NCI-H2171 (cell line): ENCODE measurements around the gene DEGS2.

Experiments used
- DNase-seq: peaks from one replicate; lab custom pipeline; 2025; lab: John Stamatoyannopoulos, UW

DEGS2 gene

DNA sequence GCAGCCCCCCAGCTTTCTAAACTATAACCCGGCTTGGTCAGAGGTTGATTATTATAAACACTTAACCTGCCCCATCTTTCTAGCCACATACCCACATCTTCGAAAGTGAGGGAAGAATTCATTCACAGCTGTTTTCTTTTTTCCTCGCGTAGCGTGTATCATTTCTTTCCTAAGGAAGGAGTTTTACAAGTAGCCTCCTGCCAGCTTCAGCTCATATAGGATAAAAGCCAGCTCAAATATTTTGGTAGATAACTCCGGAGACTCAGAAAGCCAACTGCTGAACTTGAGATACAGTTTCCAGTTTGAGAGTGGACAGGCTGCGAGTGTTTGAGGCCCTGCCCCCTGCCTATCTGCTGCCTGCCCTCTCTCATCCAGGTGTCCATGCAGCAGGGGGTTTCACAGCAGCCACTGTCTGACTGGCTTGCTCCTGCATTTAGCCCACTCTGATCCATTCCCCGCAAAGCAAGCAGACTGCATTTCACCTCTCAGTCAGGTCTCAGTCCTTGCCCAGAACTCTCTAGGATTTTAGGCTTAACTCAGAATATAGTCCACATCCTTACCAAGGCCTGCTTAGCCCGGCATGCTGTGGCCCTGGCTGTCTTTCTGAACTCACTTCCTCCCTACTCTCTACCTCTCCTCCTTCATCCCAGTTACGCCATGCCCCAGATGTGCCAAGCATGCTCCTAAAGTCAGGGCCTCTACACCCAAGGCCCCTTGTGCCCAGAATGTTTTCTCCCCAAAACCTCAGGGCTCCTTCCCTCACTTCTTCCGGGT is 47.3 kb downstream of the DEGS2 start:
- no peak for DNase-seq

DNA sequence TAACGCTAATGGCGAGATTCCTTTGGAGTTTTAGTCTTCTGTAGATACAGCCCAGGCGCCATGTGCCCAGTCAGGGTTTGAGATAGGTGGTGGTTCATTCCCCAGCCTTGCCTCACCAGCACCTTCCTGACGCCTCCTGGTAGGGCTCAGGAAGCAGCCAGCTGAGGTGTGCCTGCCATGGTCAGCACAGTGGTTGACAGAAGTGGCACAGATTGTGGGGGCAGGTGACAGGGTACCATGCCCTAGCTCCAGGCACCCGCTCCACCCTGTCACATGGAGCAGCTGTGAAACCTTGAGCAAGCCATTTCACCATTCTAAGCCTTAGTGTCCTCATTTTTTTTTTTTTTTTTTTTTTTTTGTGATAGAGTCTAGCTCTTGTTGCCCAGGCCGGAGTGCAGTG is 48.6 kb downstream of the DEGS2 start:
- no peak for DNase-seq

DNA sequence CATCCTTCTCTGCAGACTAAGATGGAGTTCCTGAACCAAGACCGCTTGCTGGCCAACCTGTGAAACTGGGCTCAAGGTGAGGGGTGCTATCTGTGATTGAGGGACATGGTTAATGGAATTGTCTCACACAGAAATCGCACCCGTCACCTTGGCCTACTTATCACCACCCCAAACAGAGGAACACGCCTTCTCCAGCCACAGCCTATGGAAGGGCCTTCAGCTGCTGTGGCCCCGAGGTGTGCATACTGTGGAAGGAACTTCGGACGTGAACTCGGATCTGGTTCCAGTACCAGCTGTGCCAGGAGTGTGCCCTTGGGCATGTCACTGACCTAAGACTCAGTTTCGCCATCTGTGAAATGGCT is 49.9 kb downstream of the DEGS2 start:
- DNase-seq = no peak

DNA sequence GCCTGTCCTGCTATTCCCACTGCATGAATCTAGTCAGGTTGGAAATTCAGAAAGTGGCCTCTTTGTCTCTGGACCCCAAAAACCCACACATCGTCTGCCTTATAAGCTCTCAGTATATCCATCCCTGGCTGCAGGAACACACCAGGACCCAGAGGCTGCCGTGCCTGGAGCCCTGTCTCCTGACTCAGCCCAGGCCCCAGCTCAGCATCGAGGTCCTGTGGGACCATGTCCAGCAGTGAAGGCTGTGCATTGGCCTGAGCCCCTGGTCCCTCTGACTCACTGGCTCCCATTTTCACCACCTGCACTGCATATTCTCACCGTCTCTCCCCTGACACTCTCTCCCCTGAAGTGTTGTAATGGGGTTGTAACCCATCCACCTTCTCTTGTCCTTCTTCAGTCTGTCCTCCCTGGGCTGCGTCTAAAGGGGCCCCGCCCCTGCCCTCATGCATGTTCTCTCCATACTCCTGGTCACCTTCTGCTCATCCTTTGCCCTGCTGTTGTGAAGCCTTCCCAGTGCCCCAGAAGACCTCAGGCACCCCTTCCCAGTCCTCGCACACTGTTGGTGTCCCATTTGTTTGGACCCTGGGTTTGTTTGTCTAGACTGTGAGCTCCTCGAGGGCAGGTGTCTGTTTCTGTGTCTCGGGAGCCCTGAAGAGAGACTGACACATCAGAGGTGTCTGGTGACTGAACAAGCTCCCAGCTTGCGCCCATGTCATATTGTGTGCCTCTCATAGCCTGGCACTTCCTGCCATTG is 50.4 kb downstream of the DEGS2 start:
- DNase-seq = no peak

DNA sequence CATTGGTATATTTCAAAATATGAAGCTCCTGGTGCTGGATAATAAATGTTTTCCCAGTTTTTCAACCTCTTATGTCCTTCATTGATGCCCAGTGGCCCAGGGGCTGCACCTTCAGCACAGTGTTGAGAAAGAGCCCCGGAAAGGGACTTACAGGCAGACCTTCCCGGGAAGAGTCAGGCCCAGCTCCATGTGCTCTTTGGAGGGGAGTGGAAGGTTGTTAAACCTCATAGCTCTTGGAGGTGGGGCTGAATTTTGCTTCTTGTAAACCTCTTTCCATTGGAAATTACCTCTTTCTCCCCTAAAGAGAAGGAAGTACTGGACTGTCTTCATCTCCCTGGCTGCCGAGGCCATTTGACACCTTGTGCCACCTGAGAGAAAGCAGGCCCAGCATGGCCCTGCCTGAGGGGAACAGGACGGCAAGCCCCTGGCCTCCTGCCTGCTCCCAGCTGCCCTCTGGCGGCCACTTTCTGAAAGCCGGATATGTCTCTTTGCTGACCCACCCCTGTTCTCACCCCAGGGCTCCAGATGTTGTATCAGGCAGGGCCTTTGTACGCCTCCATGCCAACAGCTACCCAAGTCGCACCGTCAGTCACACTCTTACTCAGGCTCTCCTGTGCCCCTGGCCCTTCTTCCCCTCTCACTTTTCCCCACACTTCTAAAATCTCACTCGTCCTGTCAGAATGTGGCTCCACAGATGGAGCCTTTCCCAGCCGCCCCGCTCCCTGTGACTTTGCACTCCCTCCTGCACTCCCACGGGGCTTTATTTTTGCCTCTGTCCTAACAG is 51.2 kb downstream of the DEGS2 start:
- peak; percentile 32 for DNase-seq

DNA sequence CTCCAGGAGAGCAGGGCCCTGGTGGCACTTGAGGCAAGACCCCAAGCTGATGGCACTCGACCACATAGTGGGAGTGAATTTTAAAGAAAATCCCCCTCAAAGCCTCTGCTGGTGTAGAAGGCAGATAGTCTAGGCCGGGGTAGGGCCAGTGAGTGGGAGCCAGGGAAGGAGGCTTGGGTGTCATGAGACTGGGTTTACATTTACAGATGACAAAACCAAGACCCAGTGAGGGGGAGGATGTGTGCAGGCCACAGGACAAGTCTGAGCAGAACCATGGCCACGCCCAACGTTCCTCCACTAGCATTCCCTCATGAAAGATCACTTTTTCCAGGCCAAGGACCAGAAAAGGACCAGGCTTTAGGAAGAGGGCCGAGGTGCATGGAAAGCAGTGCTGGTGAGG is 52.2 kb downstream of the DEGS2 start:
- DNase-seq = no peak

DNA sequence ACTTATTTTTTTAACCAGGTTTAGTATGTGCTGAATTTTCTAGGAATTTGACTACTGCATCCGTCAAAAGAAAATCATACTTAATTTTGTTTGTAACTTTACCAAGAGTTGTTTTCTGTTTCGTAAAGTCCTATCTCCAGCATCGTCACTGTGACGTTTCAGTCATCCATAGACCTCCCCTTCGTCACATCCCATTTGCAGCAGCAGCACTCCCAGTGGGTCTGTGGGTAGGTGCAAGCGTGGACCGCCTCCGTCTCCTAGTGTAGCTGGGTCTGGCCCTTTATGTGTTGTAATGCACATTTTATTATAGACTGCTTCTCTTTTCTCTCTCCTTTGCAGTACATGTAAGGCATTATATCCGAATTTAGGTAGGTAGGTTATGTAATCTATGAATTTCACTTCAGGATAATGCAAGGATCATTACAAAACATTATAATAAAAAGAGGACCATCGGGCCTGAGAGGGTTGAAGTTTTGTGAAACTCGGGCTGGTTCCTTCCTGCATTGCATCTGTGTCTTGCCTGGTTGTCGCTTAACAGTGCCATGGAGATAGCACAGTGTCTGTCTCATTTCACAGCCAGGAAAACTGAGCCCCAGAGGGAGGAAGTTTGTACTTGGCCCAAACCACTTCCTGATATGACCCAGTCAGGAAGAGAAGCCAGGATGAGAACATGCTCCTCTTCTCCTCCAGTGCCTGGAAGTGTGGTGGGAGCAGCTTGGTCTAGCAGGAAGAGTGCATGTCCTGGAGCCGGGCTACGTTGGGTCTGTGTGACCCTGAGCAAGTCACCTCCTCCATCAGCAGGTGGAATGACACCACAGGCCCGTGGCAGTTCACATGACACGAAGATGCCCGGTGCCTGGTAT is 53.0 kb downstream of the DEGS2 start:
- no peak for DNase-seq

DNA sequence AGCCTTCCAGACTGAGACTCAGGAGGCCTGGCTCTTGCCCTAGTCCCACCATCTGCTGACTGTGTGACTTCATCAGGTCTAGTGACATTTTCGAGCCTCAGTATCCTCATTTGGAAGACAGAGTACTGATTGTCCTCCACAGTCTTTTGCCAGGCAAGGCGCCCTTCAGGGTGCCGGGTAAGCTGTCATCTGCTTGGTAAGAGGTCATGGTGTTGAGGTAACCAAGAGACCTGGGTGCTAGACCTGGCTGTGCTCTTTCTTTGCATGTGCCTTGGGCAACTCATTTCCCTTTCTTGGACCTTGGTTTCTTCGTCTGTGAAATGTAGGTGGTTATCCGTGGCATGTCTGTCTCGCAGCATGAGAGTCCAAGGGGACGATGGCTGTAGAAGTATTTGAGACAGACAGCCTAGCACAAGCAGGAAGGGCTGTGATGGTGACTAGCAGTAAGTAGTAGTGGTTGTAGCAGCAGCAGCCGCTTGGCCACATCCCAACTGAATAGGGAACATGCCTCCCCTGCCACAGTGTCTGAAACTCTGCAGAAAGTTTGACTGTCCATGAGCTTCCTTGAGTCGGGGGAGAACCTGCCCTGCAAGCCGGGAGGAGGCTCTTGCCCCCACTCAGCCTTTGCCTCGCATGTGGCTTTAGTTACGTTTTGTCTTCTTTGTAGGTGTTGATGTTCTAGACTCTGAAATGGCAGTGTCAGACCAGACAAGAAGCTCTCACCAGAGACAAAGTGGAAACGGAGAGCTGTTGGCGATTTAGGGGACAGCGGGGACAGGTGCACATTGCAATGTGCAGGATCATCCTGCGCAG is 53.9 kb downstream of the DEGS2 start:
- DNase-seq = no peak

DNA sequence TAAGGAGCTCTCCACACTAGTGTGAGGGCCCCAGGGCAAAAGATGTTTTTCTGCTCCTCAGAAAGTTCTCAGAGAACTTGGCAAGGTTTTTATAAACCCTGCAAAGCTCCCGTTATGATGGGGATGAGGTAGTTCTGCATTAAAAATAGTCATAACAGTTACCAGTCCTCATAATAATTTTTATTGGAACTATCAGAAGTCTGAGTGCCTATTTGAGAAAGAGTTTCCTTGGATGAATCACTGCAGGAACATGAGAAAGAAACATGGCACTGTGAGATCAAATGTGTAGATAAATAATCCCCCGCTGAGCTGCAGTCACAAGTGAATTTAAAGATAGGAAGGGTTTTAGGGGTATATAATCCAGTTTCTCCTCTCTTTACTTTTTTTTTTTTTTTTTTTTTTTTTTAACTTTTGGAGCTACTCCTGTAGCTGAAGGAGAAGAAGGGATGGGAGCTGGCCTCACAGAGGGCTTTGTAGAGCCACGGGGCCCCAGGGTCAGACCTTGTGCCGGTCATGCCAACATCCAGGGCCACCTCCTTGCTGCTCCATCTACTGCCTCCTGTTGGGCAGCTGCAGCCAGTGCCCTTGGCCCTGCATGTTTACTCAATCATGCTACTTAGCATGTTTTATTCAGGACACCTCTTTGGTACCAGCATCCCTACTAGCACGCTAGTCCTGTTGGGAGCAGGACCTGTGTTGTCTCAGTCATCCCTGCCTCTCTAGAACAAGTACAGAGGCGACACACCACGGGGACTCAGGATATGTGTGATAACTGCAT is 54.7 kb downstream of the DEGS2 start:
- DNase-seq = no peak

DNA sequence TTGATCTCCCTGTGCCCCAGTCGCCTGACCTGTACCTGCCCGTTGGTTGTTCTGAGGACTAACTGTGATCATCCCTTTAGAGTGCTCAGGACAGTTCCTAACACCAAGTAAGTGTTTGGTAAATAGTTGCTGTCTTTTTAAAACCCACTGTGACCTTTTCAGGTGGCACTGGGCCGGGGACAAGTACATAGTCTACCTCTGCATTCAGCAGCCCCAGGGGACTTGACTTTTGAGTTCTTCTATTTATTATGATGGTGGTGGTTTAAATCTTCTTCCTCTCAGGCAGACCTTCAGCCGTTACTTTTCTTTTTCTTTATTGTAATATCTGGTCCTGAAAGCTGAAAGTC is 55.5 kb downstream of the DEGS2 start:
- DNase-seq = no peak

DNA sequence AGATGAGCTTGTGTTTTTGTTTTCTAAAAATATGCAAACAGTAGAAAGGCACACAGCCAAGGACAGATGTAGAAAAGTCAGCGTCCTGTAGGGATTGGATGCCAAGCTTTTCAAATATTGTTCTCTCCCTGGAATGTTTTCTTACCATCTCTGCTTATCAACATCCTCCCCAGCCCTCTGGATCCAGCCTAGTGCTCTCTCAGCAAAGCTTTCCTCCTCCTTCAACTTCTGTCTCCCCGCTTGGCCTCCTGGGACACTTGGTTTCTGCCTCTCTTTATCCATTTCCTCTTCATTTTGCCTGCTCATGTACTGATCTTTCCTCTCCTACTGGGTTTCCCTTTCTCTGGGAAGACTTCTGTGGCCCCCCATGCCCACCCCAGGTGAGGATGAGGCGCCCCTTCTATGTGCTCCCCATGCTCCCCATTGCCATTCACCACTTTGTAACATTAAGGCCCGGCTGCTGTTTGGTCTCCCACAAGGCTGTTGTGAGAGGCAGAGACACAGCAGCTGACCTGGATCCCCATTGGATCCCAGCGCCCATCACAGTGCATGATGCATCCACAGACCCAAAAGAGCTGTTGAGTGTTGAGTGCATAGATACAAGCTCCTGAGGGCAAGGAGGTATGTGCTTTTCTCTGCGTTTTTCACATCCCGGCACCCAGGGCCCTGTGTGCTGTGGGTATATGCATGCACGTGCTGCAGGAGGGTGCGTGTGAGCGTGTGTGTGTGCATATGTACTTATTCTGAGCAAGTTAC is 56.0 kb downstream of the DEGS2 start:
- DNase-seq = no peak

DNA sequence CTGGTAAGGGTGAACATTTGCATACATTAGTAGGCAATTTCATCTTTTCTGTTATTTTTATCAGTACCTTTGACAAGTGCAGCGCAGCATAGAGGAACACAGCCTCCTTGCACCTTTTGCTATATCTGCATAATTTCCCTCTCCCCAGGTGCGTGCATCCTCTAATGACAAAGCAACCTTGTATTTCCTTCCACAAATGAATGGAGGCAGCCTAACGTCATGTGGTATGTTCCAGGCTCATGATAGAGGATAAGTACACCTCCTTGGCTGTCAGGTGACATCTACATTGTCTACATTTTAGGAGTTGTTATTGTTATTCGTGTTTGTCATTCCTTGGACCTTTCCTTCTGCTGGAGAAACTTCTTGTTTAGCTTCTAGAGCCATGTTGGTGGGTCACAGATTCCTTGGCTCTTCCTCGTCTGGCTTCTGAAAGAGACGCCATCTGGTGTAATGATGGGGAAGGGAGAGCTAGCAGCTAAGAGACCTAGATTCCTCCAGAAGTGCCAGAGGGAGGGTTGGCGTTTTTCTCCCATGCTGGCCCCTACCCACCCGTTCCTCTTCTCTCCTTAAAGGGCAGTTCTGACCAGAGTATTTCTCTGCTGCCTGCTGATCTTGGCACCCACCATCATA is 57.2 kb downstream of the DEGS2 start:
- no peak for DNase-seq

DNA sequence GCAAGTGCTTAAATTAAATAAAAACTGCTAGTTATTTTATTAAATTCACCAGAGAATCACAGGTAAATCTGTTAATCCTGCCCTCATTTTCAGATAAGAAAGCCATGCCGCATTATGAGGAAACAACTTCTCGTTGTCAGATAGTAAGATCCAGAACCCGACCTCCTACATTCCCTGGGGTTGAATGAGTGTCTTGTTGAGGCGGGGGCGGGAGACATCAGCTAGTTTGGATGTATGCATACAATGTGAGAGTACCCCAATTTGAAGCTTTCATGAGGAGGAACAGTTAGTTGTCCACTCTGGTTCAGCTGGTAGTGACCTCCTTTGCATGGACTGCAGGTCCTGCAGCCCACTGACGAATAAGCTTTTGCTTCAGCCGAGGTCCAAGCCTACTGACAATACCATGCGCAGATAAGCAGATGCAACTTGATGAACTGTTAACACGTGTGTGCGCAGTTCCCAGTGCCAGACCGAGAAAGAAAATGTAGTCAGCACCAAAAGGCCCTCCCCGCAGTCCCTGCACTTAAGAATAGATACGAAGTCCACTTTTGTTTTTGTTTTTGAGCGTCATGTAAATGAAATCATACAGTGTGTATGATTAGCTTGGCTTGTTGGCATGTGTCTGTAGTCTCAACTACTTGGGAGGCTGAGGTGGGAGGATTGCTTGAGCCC is 59.3 kb downstream of the DEGS2 start:
- no peak for DNase-seq

DNA sequence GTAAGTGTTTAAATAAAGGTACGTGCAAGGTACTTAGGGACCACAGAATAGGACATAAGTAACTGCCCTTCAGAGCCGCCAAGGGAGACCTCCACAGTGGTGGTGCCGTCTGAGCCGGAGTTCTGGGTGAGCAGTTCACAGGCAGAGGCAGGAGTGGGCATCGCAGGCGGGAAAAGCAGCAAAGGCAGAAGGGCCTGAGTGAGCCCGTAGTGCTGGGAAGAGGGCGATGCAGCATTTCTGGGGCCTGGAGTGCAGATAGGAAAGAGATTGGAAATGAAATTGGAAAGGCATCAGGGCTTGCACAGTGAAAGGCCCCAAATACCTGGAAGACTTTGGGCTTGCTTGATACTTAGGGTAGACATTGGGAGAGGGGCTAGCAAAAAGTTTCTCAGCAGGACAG is 61.3 kb downstream of the DEGS2 start:
- no peak for DNase-seq

DNA sequence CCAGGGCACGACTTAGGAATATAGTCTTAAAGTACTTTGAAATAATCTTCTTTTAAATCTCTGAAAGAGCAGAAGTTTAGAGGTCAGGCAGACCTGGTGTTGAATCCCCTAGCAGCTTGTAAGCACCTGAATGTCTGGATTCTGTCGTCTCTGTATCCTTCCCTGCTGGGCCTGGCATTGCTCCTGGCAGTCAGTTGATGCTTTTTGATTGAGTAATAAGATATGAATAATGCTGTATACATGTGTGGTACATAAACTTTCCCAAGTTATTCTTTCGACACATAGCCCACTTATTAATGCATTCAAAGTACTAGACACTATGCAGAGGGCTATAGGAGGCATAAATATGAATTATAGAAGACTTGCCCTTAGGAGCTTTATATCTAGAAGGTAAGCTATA is 62.8 kb downstream of the DEGS2 start:
- DNase-seq = no peak
